Mucosa of rectum (tissue), 2 donors: Measurements from ENCODE around the gene GRK5.

ENCODE experiments used
- H3K27ac ChIP-seq, 2 donors: one replicate each; pipeline ENCODE4 v1.7.0; 2013; ENCODE audit warnings: inconsistent platforms in 2 of 2, low read depth in 2 of 2, low read length in 2 of 2
- H3K27me3 ChIP-seq, 2 donors: one replicate each; pipeline ENCODE4 v1.7.0; 2013; ENCODE audit warnings: low read length in 2 of 2; ENCODE audit not compliant: control insufficient read depth in 2 of 2, insufficient read depth in 2 of 2
- H3K36me3 ChIP-seq, 2 donors: one replicate each; pipeline ENCODE4 v1.7.0; 2013; ENCODE audit warnings: low read length in 2 of 2; ENCODE audit not compliant: control insufficient read depth in 2 of 2, insufficient read depth in 2 of 2
- H3K4me1 ChIP-seq, 2 donors: one replicate each; pipeline ENCODE4 v1.7.0; 2013; ENCODE audit warnings: low read length in 2 of 2, mild to moderate bottlenecking in 1 of 2; ENCODE audit not compliant: control insufficient read depth in 2 of 2, insufficient read depth in 2 of 2
- H3K4me3 ChIP-seq, 2 donors: one replicate each; pipeline ENCODE4 v1.7.0; 2013; ENCODE audit warnings: low read length in 2 of 2
- H3K9ac ChIP-seq, 2 donors: one replicate each; pipeline ENCODE4 v1.7.0; 2013; ENCODE audit warnings: low read length in 2 of 2, low read depth in 1 of 2, mild to moderate bottlenecking in 1 of 2
- H3K9me3 ChIP-seq, 2 donors: one replicate each; pipeline ENCODE4 v1.7.0; 2013; ENCODE audit warnings: low read length in 2 of 2; ENCODE audit not compliant: control insufficient read depth in 2 of 2
- donor health status: healthy.
- donor health status: Normal muscosa, but diverticular disease.

GRK5 gene

DNA sequence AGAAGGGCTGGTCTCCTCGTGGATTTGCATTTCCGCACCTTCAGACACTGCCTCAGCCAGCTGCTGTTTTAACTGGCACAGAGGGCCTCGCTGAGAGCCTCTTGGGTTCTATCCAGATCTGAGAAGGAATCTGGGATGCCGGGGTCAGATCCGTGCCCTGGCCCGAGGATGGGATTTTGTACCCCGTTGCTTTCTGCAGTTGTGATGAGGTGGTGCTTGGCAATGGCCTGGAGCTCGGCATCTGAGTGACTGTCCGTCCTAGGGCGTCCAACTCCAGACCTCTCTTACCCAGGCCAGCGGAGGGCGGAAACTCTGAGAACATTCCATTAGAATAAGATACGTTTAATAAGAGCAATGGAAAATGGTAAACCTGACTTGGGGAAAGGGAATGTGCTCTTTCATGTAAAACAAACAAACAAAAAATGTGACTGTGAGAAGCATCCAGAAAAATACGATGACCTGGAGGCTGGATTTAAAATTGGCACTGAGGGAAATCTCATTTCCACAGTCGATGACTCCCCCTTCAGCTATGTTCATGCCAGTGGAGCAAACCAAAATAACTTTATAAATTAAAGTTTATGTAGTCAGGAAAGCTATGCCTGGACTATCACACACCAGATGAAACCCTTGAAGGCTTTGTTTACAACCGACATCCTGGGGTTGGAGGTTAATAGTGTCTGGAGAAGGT is 39.6 kb downstream of the GRK5 start:
- Histone ChIP-seq H3K9ac (no peak overlapping the region), H3K27ac (peak overlapping the region in 1 of 2 donors; percentile 38), H3K4me1 (peaks cover 3 to 4% of the 10 kb centered on the region in 2 donors)

DNA sequence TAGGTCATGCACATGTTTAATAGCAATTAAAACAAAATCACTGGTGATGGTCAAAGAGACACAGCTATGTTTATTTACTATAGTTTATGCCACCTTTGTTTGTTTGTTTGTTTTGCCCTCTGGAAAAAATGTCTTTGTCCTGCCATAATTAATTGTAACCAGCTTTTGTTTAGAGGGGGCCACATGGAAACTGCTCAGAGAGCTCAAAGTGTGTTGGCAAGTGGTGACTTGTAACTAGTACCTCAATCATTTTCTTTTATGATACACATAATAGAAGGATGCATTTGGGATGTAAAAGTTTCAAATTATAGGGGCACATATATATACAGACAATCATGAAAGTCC is 40.2 kb downstream of the GRK5 start:
- H3K9ac ChIP-seq, result no peak overlapping the region
- peak overlapping the region in 1 of 2 donors; percentile 9 for H3K27ac ChIP-seq
- H3K27me3 ChIP-seq, result no peaks in the 10 kb centered on the region
- H3K9me3 ChIP-seq, result no peaks in the 10 kb centered on the region
- no peaks in the 10 kb centered on the region for H3K36me3 ChIP-seq
- H3K4me3 ChIP-seq, result no peak overlapping the region
- peaks cover 7% of the 10 kb centered on the region in 2 donors for H3K4me1 ChIP-seq

More for the DNA sequence above, 39.6 kb downstream of the GRK5 start:
- no peaks in the 10 kb centered on the region for H3K9me3 ChIP-seq
- no peaks in the 10 kb centered on the region for H3K27me3 ChIP-seq
- H3K36me3 ChIP-seq, result no peaks in the 10 kb centered on the region
- no peak overlapping the region for H3K4me3 ChIP-seq

DNA sequence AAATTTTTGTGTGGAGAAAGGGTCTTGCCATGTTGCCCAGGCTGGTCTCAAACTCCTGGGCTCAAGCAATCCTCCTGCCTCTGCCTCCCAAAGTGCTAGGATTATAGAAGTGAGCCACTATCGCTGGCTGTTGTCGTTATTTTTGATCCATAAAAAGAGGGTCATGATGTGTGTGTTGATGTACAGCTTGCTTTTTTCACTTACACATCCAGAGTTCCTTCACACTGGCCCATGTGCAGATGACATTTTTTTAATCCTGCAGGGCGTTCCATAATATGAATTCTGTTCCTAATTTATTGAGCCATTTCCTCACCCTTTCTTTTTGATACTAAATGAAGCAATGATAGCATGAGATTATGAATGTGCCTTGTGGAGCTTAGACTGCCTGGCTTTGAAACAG is 40.8 kb downstream of the GRK5 start:
- no peak overlapping the region for H3K4me3 ChIP-seq
- H3K9ac ChIP-seq, result no peak overlapping the region
- no peaks in the 10 kb centered on the region for H3K36me3 ChIP-seq
- peaks cover 7 to 14% of the 10 kb centered on the region in 2 donors for H3K4me1 ChIP-seq
- H3K27ac ChIP-seq, result no peak overlapping the region
- H3K9me3 ChIP-seq, result no peaks in the 10 kb centered on the region
- no peaks in the 10 kb centered on the region for H3K27me3 ChIP-seq

DNA sequence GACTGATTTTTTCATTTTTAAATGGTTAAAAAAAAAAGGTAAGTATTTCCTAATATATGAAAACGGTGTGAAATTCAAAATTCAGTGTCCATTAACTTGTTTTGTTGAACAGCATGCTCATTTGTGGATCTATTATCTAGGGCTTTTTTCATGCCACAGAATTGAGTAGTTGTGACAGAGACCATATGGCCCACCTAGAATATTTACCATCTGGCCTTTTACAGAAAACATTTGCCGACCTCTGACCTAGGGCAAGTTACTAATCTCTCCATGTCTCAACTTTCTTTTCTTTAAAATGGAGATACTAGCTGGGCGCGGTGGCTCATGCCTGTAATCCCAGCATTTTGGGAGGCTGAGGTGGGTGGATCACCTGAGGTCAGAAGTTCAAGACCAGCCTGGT is 41.3 kb downstream of the GRK5 start:
- Histone ChIP-seq H3K9me3 (no peaks in the 10 kb centered on the region), H3K27ac (no peak overlapping the region), H3K4me1 (peaks cover 11 to 17% of the 10 kb centered on the region in 2 donors), H3K9ac (no peak overlapping the region), H3K27me3 (no peaks in the 10 kb centered on the region), H3K4me3 (no peak overlapping the region), H3K36me3 (no peaks in the 10 kb centered on the region)

DNA sequence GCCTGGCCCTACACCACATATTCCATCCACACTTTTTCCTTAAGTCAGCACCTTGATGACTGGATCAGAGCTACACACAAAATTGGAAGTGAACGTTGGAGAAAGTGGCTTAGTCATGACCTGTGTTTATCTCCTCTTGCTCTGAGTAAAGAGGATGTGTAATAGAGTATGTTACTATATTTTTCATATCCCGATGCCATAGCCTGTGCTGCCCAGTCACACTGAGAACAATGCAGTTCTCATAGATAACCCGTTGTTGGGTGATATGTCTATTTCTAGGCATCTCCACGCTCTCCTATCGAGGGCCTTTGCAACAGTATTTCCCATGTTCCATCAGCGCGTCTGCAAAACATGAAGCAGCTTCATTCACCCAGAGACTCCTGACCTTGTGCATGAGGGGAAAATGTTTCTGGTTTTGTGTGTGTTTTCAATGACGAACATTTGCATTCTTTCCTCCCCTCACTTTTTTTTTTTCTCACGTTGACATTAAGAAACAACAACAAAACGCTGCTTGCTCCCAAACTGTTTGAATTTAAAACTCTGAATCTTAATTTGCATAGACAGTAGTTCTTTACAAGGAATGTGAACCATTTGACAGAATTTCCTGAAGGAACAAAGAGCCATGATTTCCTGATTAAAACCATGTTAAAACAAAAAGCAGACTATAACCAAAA is 43.4 kb downstream of the GRK5 start:
- Histone ChIP-seq H3K9me3 (no peaks in the 10 kb centered on the region), H3K9ac (no peak overlapping the region), H3K36me3 (no peaks in the 10 kb centered on the region), H3K4me1 (peaks cover 12 to 17% of the 10 kb centered on the region in 2 donors), H3K27ac (peak overlapping the region; percentile 34 to 56), H3K27me3 (no peaks in the 10 kb centered on the region), H3K4me3 (no peak overlapping the region)

DNA sequence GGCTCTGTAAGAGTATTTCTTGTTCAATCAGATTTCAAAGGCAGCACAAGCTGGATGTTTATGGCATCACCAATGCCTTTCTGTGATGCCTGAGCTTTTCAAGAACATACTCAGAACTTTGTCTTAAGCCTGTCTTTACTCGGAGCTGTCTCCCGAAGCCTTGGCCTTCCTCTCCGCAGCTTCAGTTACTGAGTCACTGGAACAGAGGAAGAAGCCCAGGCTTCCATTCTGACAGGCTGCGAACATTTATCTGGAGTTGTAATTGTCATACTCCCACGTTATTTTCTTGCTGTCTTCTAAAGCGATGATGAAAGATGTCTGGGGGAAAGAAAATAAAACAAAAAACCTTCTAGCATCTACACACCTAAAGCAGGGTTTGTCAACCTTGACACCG is 43.9 kb downstream of the GRK5 start:
- H3K4me3 ChIP-seq, result no peak overlapping the region
- H3K4me1 ChIP-seq, result peaks cover 12 to 17% of the 10 kb centered on the region in 2 donors
- H3K9ac ChIP-seq, result no peak overlapping the region
- no peaks in the 10 kb centered on the region for H3K27me3 ChIP-seq
- H3K27ac ChIP-seq, result peak overlapping the region; percentile 34 to 56
- no peaks in the 10 kb centered on the region for H3K9me3 ChIP-seq
- no peaks in the 10 kb centered on the region for H3K36me3 ChIP-seq

DNA sequence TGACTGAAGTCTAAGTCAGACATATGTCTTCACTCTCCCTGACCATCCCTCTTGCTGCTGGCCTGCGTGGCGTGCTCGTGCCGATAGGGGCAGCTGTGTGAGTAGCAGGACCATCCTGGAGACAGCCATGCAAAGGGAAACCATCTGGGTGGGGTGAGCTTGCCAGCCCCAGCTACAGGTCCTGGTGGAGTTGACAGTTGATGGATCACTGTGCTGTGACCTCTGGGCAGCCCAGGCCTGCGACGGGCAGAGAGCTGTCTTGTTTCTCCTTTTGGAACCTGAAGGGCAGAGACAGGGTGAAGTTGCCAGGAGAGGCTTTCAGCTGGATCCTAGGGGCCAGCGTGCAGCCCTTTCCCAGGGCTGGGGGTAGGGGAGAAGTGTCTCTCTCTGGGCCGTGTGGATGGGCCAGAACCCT is 44.7 kb downstream of the GRK5 start:
- Histone ChIP-seq H3K36me3 (no peaks in the 10 kb centered on the region), H3K4me3 (no peak overlapping the region), H3K27ac (peak overlapping the region; percentile 27 to 64), H3K4me1 (peaks cover 12 to 17% of the 10 kb centered on the region in 2 donors), H3K27me3 (no peaks in the 10 kb centered on the region), H3K9ac (no peak overlapping the region), H3K9me3 (no peaks in the 10 kb centered on the region)

DNA sequence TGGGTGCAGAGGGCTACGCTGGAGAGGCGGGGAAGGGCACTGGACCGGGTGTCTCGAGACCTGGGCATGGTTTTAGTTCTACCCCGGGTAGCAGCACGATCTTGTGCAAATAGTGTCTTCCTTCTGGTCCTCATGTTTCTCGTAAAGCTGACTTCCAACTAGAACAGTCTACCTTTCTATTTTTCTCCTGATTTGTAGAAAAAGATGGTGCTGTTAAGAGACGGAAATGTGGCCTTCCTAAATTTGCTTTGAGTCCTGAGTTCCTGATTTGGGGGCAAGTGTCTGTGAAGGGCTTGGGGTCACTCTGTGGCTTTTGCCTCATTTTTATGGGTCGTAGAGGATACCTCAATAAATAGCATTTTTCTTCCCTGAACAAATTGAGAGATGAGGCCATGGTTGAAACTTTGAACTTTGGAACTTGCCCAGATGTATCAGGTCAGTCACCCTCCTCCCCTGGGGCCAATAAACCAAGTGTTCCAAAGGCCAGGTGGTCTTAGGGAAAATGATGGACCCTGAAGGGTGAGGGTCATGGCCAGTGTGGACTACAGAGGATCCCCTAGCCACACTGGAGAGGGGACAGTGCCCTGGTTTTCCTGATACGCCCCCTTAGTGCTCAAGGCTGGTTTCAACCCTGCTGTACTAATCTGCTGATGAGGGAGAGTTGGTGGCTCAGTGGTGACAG is 45.2 kb downstream of the GRK5 start:
- H3K4me3 ChIP-seq, result no peak overlapping the region
- H3K27ac ChIP-seq, result peak overlapping the region; percentile 64 to 67
- H3K36me3 ChIP-seq, result no peaks in the 10 kb centered on the region
- no peaks in the 10 kb centered on the region for H3K27me3 ChIP-seq
- peak overlapping the region in 1 of 2 donors; percentile 17 for H3K9ac ChIP-seq
- peaks cover 12 to 17% of the 10 kb centered on the region in 2 donors for H3K4me1 ChIP-seq
- no peaks in the 10 kb centered on the region for H3K9me3 ChIP-seq

DNA sequence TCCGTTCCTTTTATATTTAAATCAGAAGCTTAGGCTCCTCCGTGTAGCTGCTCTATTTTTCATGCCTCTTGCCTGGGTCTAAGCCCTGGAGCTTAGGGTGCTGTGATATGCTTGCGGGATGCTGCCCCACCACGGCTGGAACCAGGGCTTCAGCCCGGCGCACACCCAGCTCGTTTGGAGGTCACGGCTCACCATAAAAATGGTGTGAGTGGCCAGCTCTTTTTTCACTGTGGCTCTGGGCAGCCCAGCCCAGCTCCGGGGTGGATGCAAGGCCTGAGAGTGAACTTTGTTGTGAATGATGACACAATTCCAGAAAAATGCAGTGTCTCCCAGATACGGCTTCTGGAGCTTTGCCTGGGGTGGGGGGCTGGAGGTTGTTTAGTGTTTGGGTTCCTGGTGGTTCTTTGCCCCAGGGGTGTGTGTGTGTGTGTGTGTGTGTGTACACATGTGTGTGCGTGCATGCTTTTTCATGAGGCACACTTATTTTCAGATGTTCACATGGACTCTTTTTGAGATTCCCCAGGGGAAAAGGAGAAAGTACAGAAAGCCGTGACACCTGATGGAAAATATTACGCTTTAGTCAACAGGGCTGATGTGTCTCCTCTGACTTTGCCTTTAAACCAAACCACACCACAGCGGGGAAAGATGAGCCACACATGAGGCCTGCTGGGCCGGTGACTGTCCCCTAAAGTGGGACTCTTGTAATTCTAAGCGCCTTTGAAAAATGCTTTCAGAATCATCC is 46.2 kb downstream of the GRK5 start:
- no peak overlapping the region for H3K9ac ChIP-seq
- no peak overlapping the region for H3K4me3 ChIP-seq
- no peaks in the 10 kb centered on the region for H3K9me3 ChIP-seq
- H3K27me3 ChIP-seq, result no peaks in the 10 kb centered on the region
- H3K4me1 ChIP-seq, result peaks cover 12 to 17% of the 10 kb centered on the region in 2 donors
- H3K36me3 ChIP-seq, result no peaks in the 10 kb centered on the region
- peak overlapping the region; percentile 64 to 67 for H3K27ac ChIP-seq

DNA sequence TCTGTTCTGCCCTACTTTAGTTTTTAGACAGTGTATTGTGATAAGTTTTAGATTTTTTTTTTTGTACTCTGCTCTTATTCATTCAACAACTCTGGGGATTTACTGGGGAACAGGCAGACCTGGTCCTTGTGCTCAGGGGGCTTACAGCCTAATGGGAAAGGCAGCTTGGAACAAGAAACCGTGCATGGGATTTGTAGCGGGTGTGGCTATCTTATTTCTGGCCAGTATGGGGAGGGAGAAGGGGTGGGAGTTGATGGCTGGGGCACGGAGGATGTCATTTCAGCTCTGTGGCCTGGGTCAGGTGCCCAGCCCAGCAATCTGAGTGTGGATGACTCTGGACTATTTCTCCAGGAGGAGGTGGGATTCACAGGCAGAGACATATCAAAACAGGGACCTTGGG is 47.0 kb downstream of the GRK5 start:
- Histone ChIP-seq H3K9me3 (no peaks in the 10 kb centered on the region), H3K4me1 (peaks cover 12 to 17% of the 10 kb centered on the region in 2 donors), H3K27ac (peak overlapping the region; percentile 64 to 67), H3K27me3 (no peaks in the 10 kb centered on the region), H3K36me3 (no peaks in the 10 kb centered on the region), H3K4me3 (no peak overlapping the region), H3K9ac (no peak overlapping the region)
